Measurements from ENCODE around the gene MAFF. TPM values are rescaled to one million over a fixed set of nuclear protein-coding genes. Genes with fewer than 3 reads are reported as not detected.

MAFF gene
- total RNA-seq, 3 donors from 2014 or later, result 37.3 to 126 (median 85.5) TPM

- TF ChIP-seq CTCF (IDR thresholded peaks at IDR 0.05) (no peak), POLR2AphosphoS5 (IDR thresholded peaks at IDR 0.05) (peak in 1 of 3 donors; percentile 6)
- no peaks in the 10 kb centered on the region for H3K9me3 ChIP-seq
- peaks cover 7 to 15% of the 10 kb centered on the region in 2 donors for H3K4me1 ChIP-seq
- no peak for DNase-seq (ENCODE audit: low spot score in 2 of 2)
- peak overlapping the region; percentile 63 to 77 for H3K27ac ChIP-seq
- H3K36me3 ChIP-seq, result no peaks in the 10 kb centered on the region
- intact Hi-C loops (cut with DNase I; ENCODE audit: low total_unique reads), result no loop called here
- H3K27me3 ChIP-seq, result no peaks in the 10 kb centered on the region
- peak overlapping the region in 1 of 3 donors; percentile 43 for H3K4me3 ChIP-seq
These were observed 11.7 kb downstream of the MAFF start for GRCh38 chr22:38213319-38213989.

GRCh38 chr22:38213990-38214301 is 12.2 kb downstream of the MAFF start:
- H3K9me3 ChIP-seq, result no peaks in the 10 kb centered on the region
- no peak for DNase-seq (ENCODE audit: low spot score in 2 of 2)
- intact Hi-C loops (cut with DNase I; ENCODE audit: low total_unique reads), result no loop called here
- H3K27ac ChIP-seq, result peak overlapping the region; percentile 63 to 77
- TF ChIP-seq POLR2A (IDR thresholded peaks at IDR 0.05), result no peak
- TF ChIP-seq POLR2AphosphoS5 (IDR thresholded peaks at IDR 0.05), result no peak
- TF ChIP-seq CTCF (IDR thresholded peaks at IDR 0.05), result no peak
- H3K4me1 ChIP-seq, result peaks cover 10 to 20% of the 10 kb centered on the region in 2 donors
- no peaks in the 10 kb centered on the region for H3K27me3 ChIP-seq
- peak overlapping the region; percentile 7 to 43 (median 29) for H3K4me3 ChIP-seq
- no peaks in the 10 kb centered on the region for H3K36me3 ChIP-seq

- DNase-seq (ENCODE audit: low spot score in 2 of 2), result peak in 1 of 2 donors; percentile 74
- peak overlapping the region; percentile 63 to 77 for H3K27ac ChIP-seq
- TF ChIP-seq POLR2AphosphoS5 (IDR thresholded peaks at IDR 0.05) (peak in 1 of 3 donors; percentile 58), CTCF (IDR thresholded peaks at IDR 0.05) (peak in 1 of 3 donors; percentile 15), POLR2A (IDR thresholded peaks at IDR 0.05) (no peak)
- peaks cover 13 to 24% of the 10 kb centered on the region in 2 donors for H3K4me1 ChIP-seq
- H3K27me3 ChIP-seq, result no peaks in the 10 kb centered on the region
- H3K4me3 ChIP-seq, result peak overlapping the region; percentile 7 to 43 (median 29)
- H3K9me3 ChIP-seq, result no peaks in the 10 kb centered on the region
- intact Hi-C loops (cut with DNase I; ENCODE audit: low total_unique reads), result no loop called here
- H3K36me3 ChIP-seq, result no peaks in the 10 kb centered on the region
These were observed 12.7 kb downstream of the MAFF start for GRCh38 chr22:38214302-38215056.

GRCh38 chr22:38215156-38216038 is 13.6 kb downstream of the MAFF start:
- Histone ChIP-seq H3K9me3 (no peaks in the 10 kb centered on the region), H3K27ac (peak overlapping the region; percentile 63 to 77), H3K27me3 (no peaks in the 10 kb centered on the region), H3K4me3 (no peak overlapping the region), H3K36me3 (no peaks in the 10 kb centered on the region), H3K4me1 (peaks cover 18 to 33% of the 10 kb centered on the region in 2 donors)
- TF ChIP-seq POLR2A (IDR thresholded peaks at IDR 0.05) (no peak), POLR2AphosphoS5 (IDR thresholded peaks at IDR 0.05) (peak in 1 of 3 donors; percentile 64)
- no peak for DNase-seq (ENCODE audit: low spot score in 2 of 2)
- intact Hi-C loops (cut with DNase I; ENCODE audit: low total_unique reads), result no loop called here
